VCaP (cell line): Measurements from ENCODE around the gene ARID3C.
A peak's percentile ranks its signal among the peaks of the same experiment; 100 is the strongest.

ENCODE experiments used
- H3K27ac ChIP-seq: fragments of 450-650 bp; 2 replicates; pipeline ENCODE4 v1.5.1; 2017
- CTCF ChIP-seq: fragments of 450-650 bp; conservative IDR thresholded peaks from 2 replicates; pipeline ENCODE4 v1.5.1; 2017; ENCODE audit warnings: mild to moderate bottlenecking, moderate library complexity

Gene ARID3C

GRCh38 chr9:34600908-34601307 is 28.0 kb downstream of the ARID3C start:
- no peak for TF ChIP-seq CTCF
- no peak overlapping the region for H3K27ac ChIP-seq

- TF ChIP-seq CTCF = no peak
- H3K27ac ChIP-seq = no peak overlapping the region
Measured at GRCh38 chr9:34599546-34599945, 29.3 kb downstream of the ARID3C start.

GRCh38 chr9:34594177-34594576 is 34.7 kb downstream of the ARID3C start:
- no peak for TF ChIP-seq CTCF
- no peak overlapping the region for H3K27ac ChIP-seq

- TF ChIP-seq CTCF = no peak
- no peak overlapping the region for H3K27ac ChIP-seq
Measured at GRCh38 chr9:34592895-34593601, 35.8 kb downstream of the ARID3C start.

- no peak overlapping the region for H3K27ac ChIP-seq
- no peak; the same call in none of the 2 replicates for TF ChIP-seq CTCF
Measured at GRCh38 chr9:34591917-34592866, 36.7 kb downstream of the ARID3C start.

GRCh38 chr9:34591248-34591916 is 37.5 kb downstream of the ARID3C start:
- TF ChIP-seq CTCF = peak; percentile 97
- no peak overlapping the region for H3K27ac ChIP-seq
